HEK293T (cell line): ENCODE results near the gene MFAP2.

Experiments used
- CTCF ChIA-PET: fragments of 350-600 bp; formaldehyde crosslinking; extraction: SDS; loops from one replicate; lab custom pipeline; 2021; ENCODE audit warnings: antibody characterized with exemption, inconsistent platforms; lab: Yijun Ruan, JAX
- POLR2A ChIA-PET: fragments of 350-600 bp; formaldehyde crosslinking; extraction: SDS; loops from one replicate; lab custom pipeline; 2020; ENCODE audit warnings: antibody characterized with exemption, inconsistent platforms; lab: Yijun Ruan, JAX
- DNase-seq: peaks from one replicate; pipeline ENCODE4 v3.0.0; 2012; ENCODE audit warnings: mixed read lengths; ENCODE audit errors: extremely low spot score
- ARNT ChIP-seq: fragments of 450-650 bp; IDR thresholded peaks from 2 replicates; pipeline ENCODE4 v1.6.1; 2017; ENCODE audit warnings: mild to moderate bottlenecking
- BHLHE40 ChIP-seq: fragments of 450-650 bp; IDR thresholded peaks from 2 replicates; pipeline ENCODE4 v1.6.1; 2016; ENCODE audit warnings: mild to moderate bottlenecking, moderate library complexity, borderline replicate concordance
- CTBP1 ChIP-seq: fragments of 450-650 bp; IDR thresholded peaks from 2 replicates; pipeline ENCODE4 v1.6.1; 2016; ENCODE audit warnings: borderline replicate concordance
- ELF4 ChIP-seq: fragments of 450-650 bp; IDR thresholded peaks from 2 replicates; pipeline ENCODE4 v1.6.1; 2017; ENCODE audit warnings: antibody characterized with exemption
- FOXA1 ChIP-seq: fragments of 450-650 bp; IDR thresholded peaks from 2 replicates; pipeline ENCODE4 v1.6.1; 2016; ENCODE audit warnings: mild to moderate bottlenecking
- FOXK2 ChIP-seq: fragments of 450-650 bp; IDR thresholded peaks from 2 replicates; pipeline ENCODE4 v1.6.1; 2016; ENCODE audit warnings: mild to moderate bottlenecking
- FOXM1 ChIP-seq: fragments of 450-650 bp; IDR thresholded peaks from 2 replicates; pipeline ENCODE4 v1.6.1; 2017; ENCODE audit warnings: mild to moderate bottlenecking, borderline replicate concordance
- HDGF ChIP-seq: fragments of 450-650 bp; IDR thresholded peaks from 2 replicates; pipeline ENCODE4 v1.6.1; 2017; ENCODE audit warnings: antibody characterized with exemption, borderline replicate concordance
- L3MBTL2 ChIP-seq: fragments of 450-650 bp; conservative IDR thresholded peaks from 2 replicates; pipeline ENCODE4 v1.6.1; 2016; ENCODE audit warnings: mild to moderate bottlenecking
- LEF1 ChIP-seq: fragments of 450-650 bp; IDR thresholded peaks from 2 replicates; pipeline ENCODE4 v1.6.1; 2017; ENCODE audit warnings: mild to moderate bottlenecking, borderline replicate concordance
- NFRKB ChIP-seq: fragments of 450-650 bp; IDR thresholded peaks from 2 replicates; pipeline ENCODE4 v1.6.1; 2016; ENCODE audit warnings: mild to moderate bottlenecking, moderate library complexity
- SP1 ChIP-seq: fragments of 450-650 bp; IDR thresholded peaks from 2 replicates; pipeline ENCODE4 v1.6.1; 2017
- SUZ12 ChIP-seq: fragments of 450-650 bp; IDR thresholded peaks from 2 replicates; pipeline ENCODE4 v1.6.1; 2016; ENCODE audit warnings: mild to moderate bottlenecking
- TARDBP ChIP-seq: fragments of 450-650 bp; IDR thresholded peaks from 2 replicates; pipeline ENCODE4 v1.6.1; 2016
- ZNF384 ChIP-seq: fragments of 450-650 bp; IDR thresholded peaks from 2 replicates; pipeline ENCODE4 v1.6.1; 2016
- TF ChIP-seq, protein P1 (sequence below): fragments of 450-650 bp; IDR thresholded peaks from 2 replicates; pipeline ENCODE4 v1.6.1; 2016

MFAP2 gene

DNA sequence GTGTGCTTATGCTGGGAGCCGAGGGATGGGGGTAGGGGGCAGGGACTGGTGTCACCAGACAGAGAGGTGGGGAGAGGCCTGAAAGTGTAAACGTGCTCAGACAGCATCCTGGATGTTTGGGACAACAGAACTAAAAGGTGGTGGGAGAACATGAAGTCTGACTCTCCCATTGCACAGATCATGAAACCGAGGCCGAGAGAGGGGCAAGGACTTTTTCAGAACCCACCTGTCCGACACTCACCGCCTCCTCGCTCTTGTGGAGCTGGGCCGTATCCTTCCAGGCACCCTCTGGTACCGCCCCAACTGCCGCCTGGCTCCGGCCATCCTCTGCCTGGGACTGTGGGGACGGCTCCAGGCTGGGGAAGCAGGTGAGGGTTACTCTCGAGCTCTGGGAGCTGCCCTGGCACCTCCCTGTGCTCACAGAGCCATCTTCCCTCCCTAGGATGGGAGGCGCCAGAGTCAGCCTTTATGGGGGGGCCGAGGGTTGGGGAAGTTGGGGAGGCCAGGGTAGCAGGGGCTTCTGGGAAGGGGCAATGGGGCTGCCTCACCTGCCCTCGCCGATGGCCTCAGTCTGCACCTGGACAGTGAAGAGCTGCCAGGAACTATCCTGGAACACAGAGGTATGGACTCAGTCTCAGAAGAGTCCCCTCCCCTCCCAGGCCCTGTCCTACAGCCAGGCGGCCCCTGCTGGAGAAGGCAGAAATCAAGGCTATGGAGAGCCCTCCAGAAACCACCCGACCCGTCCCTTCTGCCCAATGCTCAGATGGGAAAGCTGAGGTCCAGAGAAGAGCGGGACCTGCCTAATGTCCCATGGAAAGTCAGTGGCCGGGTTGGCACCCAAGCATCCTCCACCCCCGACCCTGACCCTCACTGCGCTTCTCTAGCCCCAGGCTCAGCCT is 24.3 kb upstream of the MFAP2 start:
- peak; percentile 55 for DNase-seq
- CTCF ChIA-PET, result no interaction called here
- POLR2A ChIA-PET, result no interaction called here
- TF ChIP-seq CTBP1 (no peak), TARDBP (no peak), SUZ12 (no peak), BHLHE40 (no peak), HDGF (no peak), ZNF384 (no peak), ARNT (no peak), ELF4 (no peak), FOXM1 (no peak), L3MBTL2 (no peak)
- TF ChIP-seq, protein P1, sequence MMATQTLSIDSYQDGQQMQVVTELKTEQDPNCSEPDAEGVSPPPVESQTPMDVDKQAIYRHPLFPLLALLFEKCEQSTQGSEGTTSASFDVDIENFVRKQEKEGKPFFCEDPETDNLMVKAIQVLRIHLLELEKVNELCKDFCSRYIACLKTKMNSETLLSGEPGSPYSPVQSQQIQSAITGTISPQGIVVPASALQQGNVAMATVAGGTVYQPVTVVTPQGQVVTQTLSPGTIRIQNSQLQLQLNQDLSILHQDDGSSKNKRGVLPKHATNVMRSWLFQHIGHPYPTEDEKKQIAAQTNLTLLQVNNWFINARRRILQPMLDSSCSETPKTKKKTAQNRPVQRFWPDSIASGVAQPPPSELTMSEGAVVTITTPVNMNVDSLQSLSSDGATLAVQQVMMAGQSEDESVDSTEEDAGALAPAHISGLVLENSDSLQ, result no peak

DNA sequence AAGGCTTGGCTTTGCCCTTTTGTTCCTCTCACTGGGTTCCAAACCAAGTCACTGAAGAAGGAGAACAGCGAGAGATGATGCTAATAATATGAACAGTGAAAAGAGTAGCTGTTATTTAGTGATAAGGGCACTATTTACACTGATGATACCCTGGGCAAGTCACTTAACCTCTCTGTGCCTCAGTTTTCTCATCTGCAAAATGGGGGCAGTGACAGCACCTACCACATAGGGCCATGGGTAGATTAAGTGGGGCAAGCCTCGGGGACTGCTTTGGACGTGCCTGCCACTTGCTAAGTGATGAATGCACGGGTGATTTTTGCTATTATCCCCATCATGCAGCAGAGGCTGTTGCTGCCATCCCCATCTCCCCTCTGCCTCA is 22.1 kb upstream of the MFAP2 start:
- no peak for TF ChIP-seq ARNT
- TF ChIP-seq TARDBP, result no peak
- no peak for TF ChIP-seq NFRKB
- TF ChIP-seq FOXM1, result no peak
- TF ChIP-seq FOXA1, result no peak
- TF ChIP-seq, protein P1, result no peak
- TF ChIP-seq CTBP1, result no peak
- no peak for TF ChIP-seq ELF4
- TF ChIP-seq HDGF, result no peak
- TF ChIP-seq L3MBTL2, result no peak
- no peak for TF ChIP-seq SUZ12
- no peak for TF ChIP-seq LEF1
- ChIA-PET CTCF (no interaction called here), POLR2A (no interaction called here)
- DNase-seq, result no peak

- CTCF ChIA-PET, result interaction anchor here (0.7 kb wide), 1 partner anchor 1145 kb away, joined by 7 read pairs; no protein-coding TSS in a partner anchor
- POLR2A ChIA-PET, result no interaction called here
- DNase-seq, result no peak
- no peak for TF ChIP-seq BHLHE40
- TF ChIP-seq SUZ12, result no peak
- TF ChIP-seq ELF4, result no peak
- no peak for TF ChIP-seq FOXK2
- TF ChIP-seq NFRKB, result no peak
- TF ChIP-seq CTBP1, result no peak
- no peak for TF ChIP-seq HDGF
- no peak for TF ChIP-seq FOXA1
- no peak for TF ChIP-seq LEF1
- no peak for TF ChIP-seq L3MBTL2
Observed at GRCh38 chr1:17001760-17002523, 21.5 kb upstream of the MFAP2 start.

GRCh38 chr1:16999863-17000262 is 19.4 kb upstream of the MFAP2 start:
- ChIA-PET POLR2A (interaction anchor here (1.0 kb wide), 1 partner anchor 12 kb away, joined by 5 read pairs; no protein-coding TSS in a partner anchor), CTCF (no interaction called here)
- DNase-seq, result no peak
- TF ChIP-seq ZNF384 (no peak), ARNT (no peak), CTBP1 (no peak), ELF4 (no peak), TARDBP (no peak), FOXM1 (no peak), BHLHE40 (no peak), HDGF (no peak), FOXK2 (no peak), LEF1 (no peak), NFRKB (no peak), FOXA1 (no peak), SUZ12 (no peak), SP1 (no peak), L3MBTL2 (no peak)
- TF ChIP-seq, protein P1, result no peak

GRCh38 chr1:16998589-16998988 is 18.2 kb upstream of the MFAP2 start:
- CTCF ChIA-PET, result interaction anchor here (1.0 kb wide), 1 partner anchor 35 kb away, joined by 3 read pairs; no protein-coding TSS in a partner anchor
- DNase-seq, result no peak
- POLR2A ChIA-PET, result no interaction called here

DNA sequence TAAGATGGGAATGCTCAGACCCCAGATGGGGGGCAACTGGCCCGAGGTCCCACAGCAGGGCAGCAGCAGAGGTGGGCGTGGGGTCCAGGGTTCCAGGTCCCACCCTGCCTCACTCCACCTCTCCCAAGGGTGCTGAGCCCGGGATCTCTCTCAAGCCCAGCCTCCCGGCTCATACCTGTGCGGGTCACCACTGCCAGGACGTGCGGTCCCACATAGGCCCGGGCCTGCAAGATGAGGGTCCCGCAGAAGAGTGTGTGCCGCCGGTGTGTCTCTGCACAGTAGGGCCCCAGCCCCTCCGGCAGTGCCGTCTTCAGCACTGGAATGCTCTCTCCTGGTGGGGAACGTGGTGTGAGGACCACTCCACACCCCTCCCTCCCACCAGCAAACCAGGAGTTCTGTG is 16.4 kb upstream of the MFAP2 start:
- no peak for DNase-seq
- TF ChIP-seq ELF4 (no peak), BHLHE40 (no peak), FOXA1 (no peak), ARNT (no peak), NFRKB (no peak), FOXM1 (no peak), CTBP1 (no peak), HDGF (no peak), L3MBTL2 (no peak), FOXK2 (no peak), SP1 (no peak), ZNF384 (no peak), LEF1 (no peak), TARDBP (no peak)
- TF ChIP-seq, protein P1, result no peak
- POLR2A ChIA-PET, result no interaction called here
- CTCF ChIA-PET, result interaction anchor here (0.6 kb wide), 1 partner anchor 34 kb away, joined by 7 read pairs; no protein-coding TSS in a partner anchor

More at GRCh38 chr1:16998589-16998988, 18.2 kb upstream of the MFAP2 start:
- no peak for TF ChIP-seq NFRKB
- TF ChIP-seq FOXA1, result no peak
